ENCODE measurements around the gene ADGRE1.

Gene ADGRE1

GRCh38 chr19:6886277-6886897 lies 992 bp upstream of the ADGRE1 start:
- DNase-seq, result no peak

DNA sequence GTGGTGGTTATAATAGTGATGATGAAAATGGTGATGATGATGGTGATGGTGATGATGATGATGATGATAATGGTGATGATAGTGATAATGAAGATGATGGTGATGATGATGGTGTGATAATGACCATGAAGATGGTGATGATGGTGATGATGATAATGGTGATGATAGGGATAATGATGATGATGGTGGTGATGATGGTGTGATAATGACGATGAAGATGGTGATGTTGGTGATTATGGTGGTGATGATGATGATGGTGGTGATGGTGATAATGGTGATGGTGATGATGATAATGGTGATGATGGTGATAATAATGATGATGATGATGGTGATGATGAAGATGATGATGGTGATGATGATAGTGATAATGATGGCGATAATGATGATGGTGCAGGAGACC lies 1.6 kb downstream of the ADGRE1 start:
- no peak for DNase-seq

DNA sequence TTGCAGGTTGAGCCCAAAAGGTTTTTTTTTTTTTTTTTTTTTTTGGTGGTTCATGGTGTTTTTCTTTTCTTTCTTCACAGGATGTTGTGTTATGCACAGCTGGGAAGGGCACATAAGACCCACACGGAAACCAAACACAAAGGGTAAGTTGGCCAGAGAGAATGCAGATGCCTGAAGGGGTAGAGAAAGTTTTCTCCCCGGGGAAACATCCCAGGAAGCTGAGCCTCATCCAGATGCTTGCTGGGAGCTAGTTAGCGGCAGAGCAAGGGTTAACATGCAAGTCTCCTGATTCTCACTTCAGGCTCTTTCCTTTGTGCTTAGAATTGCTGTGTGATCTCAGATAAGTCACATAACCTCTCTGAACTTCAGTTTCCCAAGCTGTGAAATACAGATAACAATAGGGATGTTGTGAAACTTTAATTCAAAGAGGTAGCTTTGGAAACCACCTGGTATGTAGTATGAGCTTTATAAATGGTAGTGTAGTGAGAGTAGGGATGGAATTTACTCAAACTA lies 3.1 kb downstream of the ADGRE1 start:
- no peak for DNase-seq

DNA sequence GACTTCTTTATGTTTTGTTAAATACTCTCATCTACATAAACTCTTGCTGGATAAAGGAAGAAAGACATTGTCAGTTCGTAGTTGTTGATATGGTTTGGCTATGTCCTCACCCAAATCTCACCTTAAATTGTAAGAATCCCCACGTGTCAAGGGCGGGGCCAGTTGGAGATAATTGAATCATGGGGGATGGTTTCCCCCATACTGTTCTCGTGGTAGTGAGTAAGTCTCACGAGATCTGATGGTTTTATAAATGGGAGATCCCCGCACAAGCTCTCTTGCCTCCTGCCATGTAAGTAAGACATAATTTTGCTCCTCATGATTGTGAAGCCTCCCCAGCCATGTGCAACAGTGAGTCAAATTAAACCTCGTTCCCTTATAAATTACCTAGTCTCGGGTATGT lies 3.6 kb downstream of the ADGRE1 start:
- no peak for DNase-seq

DNA sequence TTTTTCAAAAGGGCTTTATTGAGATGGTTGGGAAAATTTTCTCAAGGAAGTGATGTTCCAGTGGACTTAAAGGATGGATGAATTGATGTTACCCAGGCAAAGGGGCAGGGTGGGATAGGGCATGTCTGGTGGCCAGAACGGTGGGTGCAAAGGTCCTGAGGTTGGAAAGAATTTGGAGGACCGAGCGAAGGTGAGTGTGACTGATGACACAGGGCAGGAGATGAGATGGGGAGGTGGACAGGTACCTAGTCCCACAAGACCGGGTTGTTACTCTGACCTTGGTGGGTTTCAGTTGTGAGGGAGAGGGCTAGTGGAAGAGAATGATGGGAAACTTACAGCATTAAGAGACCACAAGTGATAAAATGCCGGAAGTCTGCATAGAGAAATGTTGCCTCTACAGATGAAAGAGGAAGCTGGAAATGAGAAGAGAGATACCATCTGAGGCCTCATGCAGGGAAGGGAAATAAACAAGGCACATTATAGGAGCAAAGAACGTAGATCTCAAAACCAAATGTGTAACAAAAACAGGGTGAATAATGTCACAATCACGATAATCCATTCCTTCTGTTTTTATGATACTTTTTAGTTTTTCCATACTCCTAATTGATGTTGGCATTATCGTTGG lies 4.5 kb downstream of the ADGRE1 start:
- DNase-seq, result no peak

- DNase-seq, result no peak
These were observed 6.9 kb downstream of the ADGRE1 start for GRCh38 chr19:6894313-6894712.

DNA sequence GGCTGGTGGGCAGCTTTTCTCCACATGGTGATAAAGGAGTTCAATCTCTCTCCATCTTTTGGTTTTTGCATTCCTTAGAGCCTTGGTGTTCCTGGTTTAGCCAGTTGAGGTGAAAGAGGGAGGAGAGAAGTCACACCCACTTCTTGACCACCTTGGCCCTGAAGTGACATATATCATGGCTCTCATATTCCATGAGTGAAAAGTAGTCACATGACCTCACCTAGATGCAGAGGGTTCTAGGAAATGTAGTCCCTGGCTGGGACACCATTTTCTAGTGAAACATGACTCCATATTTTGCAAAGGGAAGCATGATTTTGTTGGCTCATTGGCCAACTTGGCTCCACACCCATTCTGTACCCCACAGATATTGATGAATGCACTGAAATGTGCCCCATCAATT lies 16.1 kb downstream of the ADGRE1 start:
- no peak for DNase-seq

DNA sequence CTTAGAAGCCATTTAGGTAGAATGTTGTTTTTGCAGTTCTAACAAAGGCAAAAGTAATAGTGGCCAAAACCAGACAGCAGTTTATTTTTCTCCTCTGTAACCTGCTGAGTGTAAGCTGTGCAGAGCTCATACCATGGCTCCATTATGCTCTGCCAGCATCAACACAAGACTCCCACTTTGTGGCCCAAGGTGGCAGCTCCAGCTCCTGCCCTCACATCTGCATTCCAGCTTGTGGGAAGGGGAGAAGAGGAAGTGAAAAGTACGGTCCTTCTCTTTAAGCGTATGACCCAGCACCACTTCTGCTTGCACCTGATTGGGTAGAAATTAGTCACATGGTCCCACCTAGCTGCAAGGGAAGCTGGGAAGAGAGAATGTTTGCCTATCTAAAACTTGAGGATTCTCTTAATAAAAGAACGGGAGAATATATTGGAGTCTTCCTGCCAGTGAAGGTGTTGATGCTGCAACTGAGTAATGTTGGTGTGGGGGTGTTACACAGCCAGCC lies 19.2 kb downstream of the ADGRE1 start:
- DNase-seq, result no peak

DNA sequence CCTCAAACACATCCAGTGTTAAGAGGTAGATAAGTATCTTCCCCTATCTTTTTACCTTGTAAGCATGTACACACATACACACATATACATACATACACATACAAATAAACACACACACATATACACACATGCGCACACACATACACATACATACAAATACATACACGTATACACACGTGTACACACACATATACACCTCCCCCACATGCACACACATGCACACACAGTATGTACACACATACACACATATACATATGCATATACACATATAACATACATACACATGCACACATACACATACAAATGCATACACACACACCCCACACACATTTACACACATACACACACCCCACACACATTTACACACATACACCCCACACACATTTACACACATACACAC lies 24.1 kb downstream of the ADGRE1 start:
- DNase-seq, result no peak

DNA sequence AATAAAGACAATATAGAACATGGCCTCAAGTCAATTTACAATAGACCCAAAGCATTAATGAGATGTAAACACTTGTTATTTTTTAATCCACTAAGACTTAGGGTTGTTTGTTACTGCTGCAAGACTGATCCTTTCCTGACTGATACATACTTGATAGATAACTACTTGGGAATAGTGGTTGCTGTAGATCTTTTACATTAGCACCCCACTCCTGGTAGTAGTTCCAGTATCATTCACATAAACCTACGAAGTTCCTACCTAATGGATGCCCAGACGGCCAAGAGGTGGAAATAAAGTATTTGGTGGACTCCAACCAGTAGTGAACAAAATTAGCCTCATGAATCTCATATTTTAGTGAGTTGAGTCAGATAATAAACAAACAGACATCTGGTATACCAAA lies 26.9 kb downstream of the ADGRE1 start:
- no peak for DNase-seq

GRCh38 chr19:6916952-6917351 lies 29.6 kb downstream of the ADGRE1 start:
- DNase-seq, result no peak

GRCh38 chr19:6925386-6925785 lies 38.0 kb downstream of the ADGRE1 start:
- no peak for DNase-seq

- no peak for DNase-seq
These were observed 38.7 kb downstream of the ADGRE1 start for GRCh38 chr19:6925801-6926751.

DNA sequence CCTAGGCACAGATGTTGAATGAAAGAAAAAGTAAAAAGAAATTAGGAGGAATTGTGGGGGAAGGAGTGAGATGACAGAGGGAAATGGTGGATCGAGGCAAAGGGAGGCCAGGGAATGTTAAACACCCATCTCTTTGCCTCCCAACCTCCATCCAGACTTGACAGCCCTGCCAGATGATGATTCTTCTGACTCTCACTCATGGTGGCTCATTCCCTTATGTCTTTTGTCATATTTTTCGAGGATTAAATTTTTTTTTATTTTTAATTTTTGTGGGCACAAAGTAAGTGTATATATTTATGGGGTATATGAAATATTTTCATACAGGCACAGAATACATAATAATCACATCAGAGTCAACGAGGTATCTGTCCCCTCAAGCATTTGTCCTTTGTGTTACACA lies 42.8 kb downstream of the ADGRE1 start:
- no peak for DNase-seq

DNA sequence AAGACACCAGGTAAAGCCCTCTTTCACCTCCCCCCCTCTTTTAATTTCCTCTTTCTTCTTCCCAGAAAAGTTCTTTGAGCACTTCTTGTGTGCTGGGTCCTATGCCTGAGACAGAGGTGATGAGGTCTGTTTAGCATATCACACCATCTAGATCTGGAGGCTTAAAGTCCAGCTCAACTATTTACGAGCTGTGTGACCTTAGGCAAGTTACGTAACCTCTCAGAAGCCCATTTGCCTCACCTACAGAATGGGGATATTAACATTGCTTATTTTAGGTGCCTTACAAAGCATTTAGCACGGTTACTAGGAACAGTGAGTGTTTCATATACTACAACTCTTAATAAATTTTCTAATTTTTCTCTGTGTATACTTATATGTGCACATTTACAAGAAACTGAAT lies 47.7 kb downstream of the ADGRE1 start:
- DNase-seq, result no peak

- DNase-seq, result no peak
These were observed 48.2 kb downstream of the ADGRE1 start for GRCh38 chr19:6935618-6936017.

DNA sequence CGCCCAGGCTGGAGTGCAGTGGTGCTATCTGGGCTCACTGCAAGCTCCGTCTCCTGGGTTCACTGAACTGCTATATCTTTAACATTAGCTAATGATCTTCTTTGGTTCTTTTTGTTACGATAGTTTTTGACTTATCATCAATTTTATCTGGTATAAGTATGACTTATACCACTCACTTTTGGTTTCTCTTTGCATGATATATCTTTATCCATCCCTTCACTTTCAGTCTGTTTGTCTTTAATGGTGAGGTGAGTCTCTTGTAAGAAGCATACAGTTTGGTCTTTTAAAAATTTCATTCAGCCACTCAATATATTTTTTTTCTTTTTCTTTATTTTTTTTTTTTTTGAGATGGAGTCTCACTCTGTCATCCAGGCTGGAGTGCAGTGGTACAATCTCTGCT lies 58.4 kb downstream of the ADGRE1 start:
- DNase-seq, result no peak

- DNase-seq, result no peak
These were observed 60.4 kb downstream of the ADGRE1 start for GRCh38 chr19:6947745-6948144.

DNA sequence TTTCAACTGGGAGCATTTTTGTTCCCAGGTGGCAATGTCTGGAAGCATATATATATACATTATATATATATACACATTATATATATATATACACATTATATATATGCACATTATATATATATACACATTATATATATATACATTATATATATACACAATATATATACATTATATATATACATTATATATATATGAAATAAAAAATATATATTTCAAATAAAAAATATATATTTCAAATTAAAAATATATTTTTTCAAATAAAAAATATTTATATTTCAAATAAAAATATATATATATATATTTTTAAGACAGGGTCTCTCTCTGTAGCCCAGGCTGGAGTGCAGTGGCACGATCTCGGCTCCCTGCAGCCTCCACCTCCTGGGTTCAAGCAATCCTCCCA lies 61.5 kb downstream of the ADGRE1 start:
- no peak for DNase-seq

DNA sequence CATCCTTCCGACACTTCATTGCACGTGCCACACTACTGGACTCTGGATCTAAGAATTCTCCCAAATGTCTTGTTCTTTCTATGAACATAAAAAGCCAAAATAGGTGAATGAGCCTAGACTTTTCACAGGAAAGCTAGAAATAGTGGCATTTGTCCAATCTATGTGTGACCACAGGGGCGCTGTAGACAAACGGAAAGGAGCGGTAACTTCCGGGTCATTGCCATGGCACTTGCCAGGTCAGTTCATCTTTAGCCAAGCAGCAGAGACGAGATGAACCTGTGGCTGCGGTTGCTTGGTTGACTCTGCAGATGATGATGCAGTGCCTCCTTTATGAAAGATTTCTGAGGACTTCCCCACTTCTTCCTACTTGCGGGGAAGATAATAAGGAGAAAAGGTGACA lies 65.6 kb downstream of the ADGRE1 start:
- DNase-seq, result no peak

DNA sequence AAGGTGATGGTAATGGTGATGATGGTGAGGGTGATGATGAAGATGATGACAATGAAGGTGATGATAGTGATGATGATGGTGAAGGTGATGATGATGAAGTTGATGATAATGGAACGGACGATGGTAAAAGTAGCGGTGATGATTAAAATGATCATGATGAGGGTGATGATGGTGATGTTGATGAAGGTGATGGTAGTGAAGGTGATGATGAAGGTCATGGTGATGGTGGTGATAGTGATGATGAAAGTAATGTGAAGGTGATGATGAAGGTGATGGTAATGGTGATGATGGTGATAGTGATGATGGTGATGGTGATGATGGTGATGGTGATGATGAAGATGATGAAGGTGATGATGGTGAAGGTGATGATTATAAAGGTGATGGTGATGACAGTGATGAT lies 67.7 kb downstream of the ADGRE1 start:
- no peak for DNase-seq

DNA sequence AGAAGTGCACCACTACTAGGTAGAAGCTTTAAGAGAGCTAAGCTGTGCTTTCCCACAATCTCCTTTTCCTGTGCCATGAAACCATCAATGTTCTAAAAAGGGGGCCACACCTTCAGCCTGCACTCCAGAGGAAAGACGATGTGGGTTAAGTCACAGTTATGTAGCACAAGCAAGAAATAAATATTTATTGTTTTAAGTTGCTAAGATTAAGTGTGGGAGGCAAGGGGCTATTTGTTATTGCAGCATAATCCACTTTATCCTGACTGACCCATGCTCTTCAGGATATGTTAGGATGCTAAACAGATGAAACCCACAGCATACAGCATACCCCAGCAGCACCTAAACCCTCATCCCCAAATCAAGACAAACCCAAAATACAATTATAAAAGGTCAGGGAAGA lies 69.2 kb downstream of the ADGRE1 start:
- DNase-seq, result no peak

DNA sequence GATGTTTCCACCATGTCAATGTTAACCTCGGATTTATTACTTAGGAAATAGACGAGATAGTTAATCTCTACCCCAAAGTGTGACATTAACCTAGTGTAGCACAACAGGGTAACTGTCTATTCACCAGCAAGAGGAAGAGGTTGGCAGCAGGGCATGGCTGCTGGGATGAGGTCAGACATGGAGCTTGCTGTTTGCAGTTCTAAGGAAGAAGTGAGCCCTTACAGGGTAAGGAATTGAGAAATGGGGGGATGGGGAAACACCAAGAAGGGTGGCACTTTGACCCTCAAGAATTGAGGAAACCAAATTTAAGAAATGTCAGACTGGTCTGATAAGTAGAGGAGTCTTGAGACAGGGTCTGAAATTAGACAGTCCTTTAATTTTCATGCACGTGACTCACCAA lies 71.4 kb downstream of the ADGRE1 start:
- DNase-seq, result no peak
